GM12875 (cell line): ENCODE data around the gene PBRM1.

Experiments used
- H3K4me3 ChIP-seq: one replicate; pipeline ENCODE4 v1.5.1; 2011; ENCODE audit warnings: low read depth, low read length, control low read depth
- CTCF ChIP-seq: IDR thresholded peaks from 2 replicates; pipeline ENCODE4 v1.5.1; 2011; ENCODE audit warnings: low read depth, mild to moderate bottlenecking, control low read depth, inconsistent platforms, low read length, moderate library complexity, borderline replicate concordance; ENCODE audit not compliant: insufficient read depth

PBRM1 gene

GRCh38 chr3:52523386-52524257 is 162.1 kb downstream of the PBRM1 start:
- H3K4me3 ChIP-seq: no peak overlapping the region
- no peak for TF ChIP-seq CTCF

GRCh38 chr3:52522651-52523251 is 163.0 kb downstream of the PBRM1 start:
- TF ChIP-seq CTCF: no peak

GRCh38 chr3:52521881-52522650 is 163.6 kb downstream of the PBRM1 start:
- no peak for TF ChIP-seq CTCF
- no peak overlapping the region for H3K4me3 ChIP-seq

More at GRCh38 chr3:52522651-52523251, 163.0 kb downstream of the PBRM1 start:
- H3K4me3 ChIP-seq: no peak overlapping the region

- TF ChIP-seq CTCF: no peak
- H3K4me3 ChIP-seq: no peak overlapping the region
These were observed 164.3 kb downstream of the PBRM1 start for GRCh38 chr3:52521488-52521824.

GRCh38 chr3:52520716-52521487 is 164.8 kb downstream of the PBRM1 start:
- TF ChIP-seq CTCF: no peak
- no peak overlapping the region for H3K4me3 ChIP-seq

- H3K4me3 ChIP-seq: no peak overlapping the region
- no peak for TF ChIP-seq CTCF
These were observed 165.5 kb downstream of the PBRM1 start for GRCh38 chr3:52520141-52520667.
